NCI-H187 (cell line): Measurements from ENCODE around the gene COTL1.

Source experiments
- DNase-seq, 2 experiments: peaks; one replicate each; lab custom pipeline; 2025; lab: John Stamatoyannopoulos, UW

Gene COTL1, protein sequence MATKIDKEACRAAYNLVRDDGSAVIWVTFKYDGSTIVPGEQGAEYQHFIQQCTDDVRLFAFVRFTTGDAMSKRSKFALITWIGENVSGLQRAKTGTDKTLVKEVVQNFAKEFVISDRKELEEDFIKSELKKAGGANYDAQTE

DNA sequence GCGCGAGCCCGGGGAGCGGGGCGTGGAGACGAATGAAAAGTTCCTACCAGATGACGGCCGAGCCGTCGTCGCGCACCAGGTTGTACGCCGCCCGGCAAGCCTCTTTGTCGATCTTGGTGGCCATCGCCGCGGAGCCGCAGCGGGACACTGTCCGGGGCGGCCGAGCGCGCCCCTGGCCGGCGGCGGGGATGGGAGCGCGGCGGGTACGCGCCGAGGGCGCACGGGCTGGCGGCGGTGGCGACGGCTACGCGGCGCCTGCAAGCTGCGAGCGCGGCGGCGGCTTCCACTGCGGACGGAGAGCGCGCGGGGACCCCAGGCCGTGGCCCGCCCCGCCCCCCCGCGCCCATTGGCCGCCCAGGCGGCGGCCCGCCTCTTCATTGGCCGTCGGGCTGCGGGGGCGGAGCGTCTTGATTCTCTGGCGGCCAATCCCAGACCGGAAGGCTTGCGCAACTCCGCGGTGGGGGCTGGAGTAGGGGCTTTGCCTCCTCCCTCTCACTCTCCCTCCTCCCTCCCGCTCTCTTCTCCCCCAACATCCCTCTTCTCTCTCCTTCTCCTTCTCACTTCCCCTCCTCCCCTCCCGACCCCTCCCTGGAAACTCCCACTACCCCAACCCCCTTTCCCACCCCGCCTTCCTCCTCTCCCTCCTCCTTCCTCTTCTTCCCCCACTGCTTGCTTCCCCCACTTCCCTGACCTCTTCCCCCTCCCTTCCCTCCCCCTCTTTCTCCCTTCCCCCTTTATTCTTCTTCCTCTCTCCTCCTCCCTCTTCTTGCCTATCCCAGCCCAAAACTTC, at the start of gene COTL1:
Gene COTL1, minus strand, starts transcription at position 288 of the 790 bp plus-strand sequence. Its CDS starts 164 bp downstream, at position 124.
- peak; percentile 48 to 89 for DNase-seq

DNA sequence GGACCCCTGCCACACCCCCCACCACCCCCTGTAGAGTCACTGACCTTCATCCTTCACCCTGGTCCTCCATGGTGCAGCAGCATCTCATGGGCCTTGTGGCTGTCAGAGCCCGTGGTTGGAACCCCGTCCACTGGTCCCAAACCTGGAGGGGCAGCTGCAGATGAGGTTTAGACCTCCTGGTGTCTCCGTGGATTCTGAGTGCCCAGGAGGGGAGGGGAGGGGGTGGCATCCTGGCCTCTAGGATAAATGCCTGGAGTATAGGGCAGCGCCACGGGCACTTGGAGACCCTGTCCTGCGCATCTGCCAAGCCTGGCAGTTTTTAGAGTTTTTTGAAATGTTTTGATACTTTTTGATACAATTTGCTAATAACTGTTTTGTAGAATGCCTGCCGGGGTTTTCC, 48.0 kb upstream of the COTL1 start:
- DNase-seq: no peak

DNA sequence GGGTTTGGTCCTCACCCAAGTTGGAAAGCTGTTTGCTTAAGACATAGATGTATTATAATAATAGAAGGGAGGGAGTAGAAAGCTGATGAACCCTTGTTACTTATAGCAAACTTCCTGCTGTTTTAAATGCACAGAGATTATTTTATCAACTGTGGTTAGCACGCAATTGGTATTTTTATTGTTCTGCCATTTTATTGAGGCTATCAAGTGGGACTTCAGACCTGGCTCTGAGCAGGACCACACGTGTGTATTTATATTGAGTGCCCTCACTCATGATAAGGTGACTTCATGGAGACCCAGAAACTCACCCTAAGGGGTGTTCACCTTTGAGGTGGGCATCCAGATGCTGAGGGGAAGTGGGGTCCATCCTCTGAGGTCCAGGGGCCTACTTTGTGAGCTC, 47.5 kb upstream of the COTL1 start:
- no peak for DNase-seq

DNA sequence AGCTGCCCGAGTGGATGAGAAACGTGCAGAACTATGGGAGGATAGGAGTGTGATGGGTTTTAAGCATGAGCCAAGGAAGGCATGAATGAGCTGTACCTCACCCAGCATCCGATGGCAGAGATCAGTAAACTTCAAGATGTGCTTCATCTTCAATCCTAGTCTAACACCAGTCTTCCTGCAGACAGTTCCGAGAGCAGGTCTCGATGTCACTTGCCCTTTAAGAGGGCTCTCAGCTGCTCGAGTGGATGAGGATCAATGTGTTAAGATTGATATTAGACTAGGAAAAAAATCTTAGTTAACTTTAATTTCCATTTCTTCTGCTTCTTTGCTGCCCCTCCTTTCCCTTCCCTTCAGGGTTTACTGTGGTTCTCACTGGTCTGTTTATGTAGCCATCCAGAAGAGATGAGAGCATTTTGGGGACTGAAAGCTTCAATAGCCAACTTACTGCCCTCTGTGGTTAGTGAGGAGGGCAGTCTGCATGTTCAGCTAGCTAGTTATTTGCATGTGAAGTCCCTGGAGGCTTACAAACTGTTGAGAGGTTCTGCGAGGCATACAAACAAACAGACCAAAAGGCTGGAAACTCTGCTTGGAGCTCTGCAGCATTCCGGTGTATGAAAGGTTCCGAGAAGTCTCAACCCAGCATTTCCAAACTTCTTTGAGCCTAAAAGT, 45.7 kb upstream of the COTL1 start:
- DNase-seq: no peak

DNA sequence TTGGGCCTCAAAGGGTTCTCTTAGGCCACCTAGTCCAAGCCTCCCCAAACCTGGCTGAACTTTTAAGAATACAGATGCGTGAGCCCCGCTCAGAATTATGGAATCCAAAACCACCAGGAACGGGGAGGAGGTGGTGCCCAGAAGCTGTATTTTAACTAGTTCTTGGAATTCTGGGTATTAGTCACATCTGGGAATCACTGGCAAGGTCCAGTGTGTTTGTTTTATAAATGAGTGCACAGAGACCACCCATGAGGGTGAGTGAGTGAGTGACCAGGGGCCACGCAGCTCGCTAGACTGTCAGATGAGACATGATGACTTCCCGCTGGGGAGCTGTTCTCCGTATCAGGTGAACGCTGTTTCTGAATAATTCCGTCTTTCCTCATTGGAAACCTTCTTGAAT, 44.6 kb upstream of the COTL1 start:
- DNase-seq: no peak

DNA sequence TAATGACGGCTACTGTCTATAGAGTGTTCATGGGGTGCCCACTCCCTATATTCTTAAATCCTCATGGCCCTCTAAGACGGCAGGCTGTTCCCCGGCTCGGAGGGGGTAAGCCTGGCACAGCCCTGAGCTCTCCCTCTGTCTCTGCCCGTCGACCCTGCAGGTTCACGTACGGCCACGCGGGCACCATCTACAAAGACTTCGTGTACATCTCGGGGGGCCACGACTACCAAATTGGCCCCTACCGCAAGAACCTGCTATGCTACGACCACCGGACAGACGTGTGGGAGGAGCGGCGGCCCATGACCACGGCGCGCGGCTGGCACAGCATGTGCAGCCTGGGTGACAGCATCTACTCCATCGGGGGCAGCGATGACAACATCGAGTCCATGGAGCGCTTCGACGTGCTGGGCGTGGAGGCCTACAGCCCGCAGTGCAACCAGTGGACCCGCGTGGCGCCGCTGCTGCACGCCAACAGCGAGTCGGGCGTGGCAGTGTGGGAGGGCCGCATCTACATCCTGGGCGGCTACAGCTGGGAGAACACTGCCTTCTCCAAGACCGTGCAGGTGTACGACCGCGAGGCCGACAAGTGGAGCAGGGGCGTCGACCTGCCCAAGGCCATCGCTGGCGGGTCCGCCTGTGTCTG, 43.7 kb upstream of the COTL1 start:
- no peak for DNase-seq

DNA sequence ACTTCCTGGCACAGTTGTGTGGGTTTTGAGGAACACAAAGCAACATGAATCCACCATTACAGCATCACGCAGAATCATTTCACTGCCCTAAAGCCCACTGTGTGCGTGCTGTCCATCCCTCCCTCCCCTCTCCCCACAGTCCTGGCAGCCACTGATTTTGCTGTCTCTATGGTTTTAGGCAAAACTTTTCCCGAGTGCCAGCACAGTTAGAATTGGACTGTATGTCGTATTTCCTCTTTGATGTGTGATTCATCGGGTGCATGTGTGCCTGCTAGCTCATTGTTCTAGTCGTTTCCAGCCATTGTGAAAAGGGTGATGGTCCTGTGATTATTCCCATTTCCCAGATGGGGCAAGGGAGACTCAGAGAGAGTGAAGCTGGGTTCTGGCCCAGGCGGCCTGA, 43.1 kb upstream of the COTL1 start:
- DNase-seq: no peak

DNA sequence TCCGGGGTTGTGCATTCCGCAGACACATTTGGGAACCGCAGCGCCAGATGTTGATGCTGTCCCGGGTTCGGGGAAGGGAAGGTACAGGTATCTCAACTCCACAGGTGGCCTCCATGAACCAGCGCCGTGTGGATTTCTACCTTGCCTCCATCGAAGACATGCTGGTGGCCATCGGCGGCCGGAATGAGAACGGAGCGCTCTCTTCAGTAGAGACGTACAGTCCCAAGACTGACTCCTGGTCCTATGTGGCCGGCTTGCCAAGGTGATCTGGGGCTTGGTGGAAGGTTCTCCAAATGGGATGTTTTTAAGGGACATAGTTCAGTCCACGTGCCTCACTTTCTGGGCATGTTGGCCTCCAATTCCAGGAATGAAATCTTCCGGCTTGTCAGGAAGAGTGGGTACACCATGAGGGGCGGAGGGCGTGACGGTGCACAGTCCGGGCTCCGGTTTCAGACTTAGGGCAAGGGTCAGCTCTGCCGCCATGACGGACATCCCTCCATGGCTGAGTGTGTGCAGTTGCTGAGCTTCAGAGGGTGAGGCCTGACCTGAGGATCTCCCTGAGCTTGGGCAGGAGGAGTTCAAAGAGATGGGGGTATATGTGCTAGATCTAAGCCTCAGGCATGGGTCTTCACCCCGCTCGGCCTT, 41.9 kb upstream of the COTL1 start:
- DNase-seq: no peak

DNA sequence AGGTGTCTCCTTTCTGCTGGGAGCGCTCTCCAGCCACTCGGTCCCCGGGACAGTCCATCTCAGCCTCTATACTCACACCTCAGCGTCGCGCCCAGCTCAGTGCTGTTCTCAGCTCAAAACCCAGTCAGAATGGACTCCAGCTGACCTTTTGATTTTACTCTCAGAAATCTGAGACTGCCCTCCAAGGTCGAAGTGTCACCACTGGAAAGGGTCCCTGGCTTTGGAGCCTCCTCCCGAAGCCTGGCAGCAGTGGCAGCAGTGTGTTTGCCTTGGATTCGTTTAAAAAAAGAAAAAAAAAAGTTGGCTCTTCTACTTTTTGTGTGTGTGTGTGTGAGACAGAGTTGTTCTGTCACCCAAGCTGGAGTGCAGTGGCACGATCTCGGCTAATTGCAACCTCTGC, 40.8 kb upstream of the COTL1 start:
- no peak for DNase-seq

DNA sequence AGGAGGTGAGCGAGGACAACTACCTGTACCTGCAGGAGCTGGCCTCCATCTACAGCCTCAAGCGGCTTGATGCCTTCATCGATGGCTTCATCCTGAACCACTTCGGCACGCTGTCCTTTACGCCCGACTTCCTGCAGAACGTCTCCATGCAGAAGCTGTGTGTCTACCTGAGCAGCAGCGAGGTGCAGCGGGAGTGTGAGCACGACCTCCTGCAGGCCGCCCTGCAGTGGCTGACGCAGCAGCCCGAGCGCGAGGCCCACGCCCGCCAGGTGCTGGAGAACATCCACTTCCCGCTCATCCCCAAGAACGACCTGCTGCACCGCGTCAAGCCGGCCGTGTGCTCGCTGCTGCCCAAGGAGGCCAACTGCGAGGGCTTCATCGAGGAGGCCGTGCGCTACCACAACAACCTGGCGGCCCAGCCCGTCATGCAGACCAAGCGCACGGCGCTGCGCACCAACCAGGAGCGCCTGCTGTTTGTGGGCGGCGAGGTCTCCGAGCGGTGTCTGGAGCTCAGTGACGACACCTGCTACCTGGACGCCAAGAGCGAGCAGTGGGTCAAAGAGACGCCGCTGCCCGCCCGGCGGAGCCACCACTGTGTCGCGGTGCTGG, 39.5 kb upstream of the COTL1 start:
- no peak for DNase-seq

DNA sequence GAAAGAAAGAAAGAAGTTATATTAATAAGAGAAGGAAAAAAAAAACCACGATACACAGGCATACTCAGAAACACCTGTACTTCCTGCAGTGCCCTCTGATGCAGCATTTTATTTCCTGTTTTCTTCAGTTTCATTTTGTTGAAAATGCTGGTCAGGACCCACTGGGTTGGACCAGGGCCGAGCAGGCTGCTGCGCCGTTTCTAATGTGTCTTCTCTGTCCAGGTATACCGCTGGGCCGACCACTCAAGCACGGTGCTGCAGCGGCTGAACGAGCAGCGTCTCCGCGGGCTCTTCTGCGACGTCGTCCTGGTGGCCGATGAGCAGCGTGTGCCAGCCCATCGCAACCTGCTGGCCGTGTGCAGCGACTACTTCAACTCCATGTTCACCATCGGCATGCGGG, 38.8 kb upstream of the COTL1 start:
- no peak for DNase-seq

DNA sequence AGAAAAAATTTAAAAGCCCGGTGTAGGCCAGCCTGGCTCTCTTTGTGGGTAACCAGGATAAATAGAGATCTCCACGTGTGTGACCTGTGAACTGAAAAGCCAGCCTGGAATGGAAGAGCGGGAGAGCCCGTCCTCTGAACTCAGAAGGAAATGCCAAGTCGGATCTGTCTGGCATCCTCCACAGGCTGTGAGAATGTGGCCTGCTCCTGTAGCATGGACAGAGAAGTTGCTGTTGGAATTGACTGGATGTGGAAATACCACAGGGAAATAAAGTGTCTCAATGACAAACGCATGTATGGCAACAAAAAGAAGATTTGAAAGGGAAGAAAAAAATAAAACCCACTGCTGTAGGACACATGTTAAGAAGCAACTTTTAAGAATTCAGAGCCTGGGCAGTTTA, 37.1 kb upstream of the COTL1 start:
- DNase-seq: no peak

DNA sequence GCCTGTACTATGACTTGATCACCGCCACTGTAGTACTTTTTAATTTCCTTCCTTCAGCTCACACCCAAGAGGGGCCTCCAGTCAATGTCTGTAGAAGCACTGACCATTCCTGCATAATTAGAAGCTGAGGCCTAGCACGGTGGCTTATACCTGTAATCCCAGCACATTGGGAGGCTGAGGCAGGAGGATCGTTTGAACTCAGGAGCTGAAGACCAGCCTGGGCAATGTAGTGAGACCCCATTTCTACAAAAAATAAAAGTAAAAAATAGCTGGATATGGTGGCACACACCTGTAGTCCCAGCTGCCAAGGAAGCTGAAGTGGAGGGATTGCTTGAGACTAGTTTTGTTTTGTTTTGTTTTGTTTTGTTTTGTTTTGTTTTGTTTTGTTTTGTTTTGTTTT, 36.4 kb upstream of the COTL1 start:
- no peak for DNase-seq

DNA sequence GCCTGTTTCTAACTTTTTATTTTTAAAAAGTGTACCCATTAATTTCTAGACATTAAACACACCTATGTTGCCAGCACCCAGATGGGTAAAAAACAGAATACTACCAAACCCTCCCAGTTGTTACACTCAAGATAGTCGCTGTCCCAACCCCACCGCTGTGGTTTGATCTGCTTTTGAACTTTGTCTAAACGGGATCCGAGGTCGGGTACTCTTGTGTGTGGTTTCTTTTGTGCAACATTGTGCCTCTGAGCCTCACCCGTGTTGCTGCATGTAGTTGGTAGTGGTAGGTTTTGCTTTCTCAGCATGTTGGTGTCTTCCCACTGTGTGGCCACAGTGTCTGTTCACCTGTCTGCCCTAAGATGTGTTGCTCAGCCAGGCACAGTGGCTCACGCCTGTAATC, 34.7 kb upstream of the COTL1 start:
- DNase-seq: no peak

DNA sequence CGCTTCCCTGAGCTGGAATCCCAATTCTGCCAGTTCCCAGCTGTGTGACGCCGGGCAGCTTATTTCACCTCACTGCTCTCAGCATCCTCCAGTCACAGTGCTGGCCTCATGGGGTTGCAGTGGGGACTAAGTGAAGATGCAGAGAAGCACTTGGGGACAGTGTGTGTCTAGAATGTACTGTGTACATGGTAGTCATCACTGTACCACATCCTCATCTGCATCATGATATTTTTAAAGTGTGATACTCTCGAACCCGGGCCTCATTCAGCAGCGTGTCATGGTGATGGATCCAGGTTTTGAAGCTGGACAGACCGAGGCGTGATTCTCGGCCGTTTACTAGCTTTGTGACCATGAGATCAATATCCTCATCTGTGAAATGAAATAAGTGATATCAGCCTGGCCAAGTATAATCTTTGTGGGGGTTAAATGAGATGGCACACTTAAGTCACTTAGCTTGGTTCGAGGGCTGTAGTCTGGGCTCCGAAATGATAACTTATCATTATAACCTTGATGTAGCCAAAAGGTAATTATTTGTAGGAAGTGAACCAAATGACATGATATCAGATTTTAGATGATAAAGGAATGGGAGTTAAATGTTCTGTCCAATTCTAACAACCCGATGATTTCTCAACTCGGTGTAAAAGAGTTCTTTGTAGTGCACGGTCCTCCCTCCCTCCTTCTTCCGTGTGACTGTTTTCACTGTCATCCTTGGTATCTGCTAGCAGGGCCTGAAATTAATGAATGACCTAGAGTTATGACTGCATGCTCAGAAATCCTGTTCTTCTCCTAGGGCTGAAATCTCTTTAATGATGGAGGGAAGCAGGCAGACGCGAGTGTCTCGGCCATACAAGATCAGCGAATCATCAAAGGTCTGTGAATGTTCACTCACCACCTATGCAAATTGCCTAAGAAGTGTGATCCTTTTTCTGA, 32.4 kb upstream of the COTL1 start:
- DNase-seq: no peak

DNA sequence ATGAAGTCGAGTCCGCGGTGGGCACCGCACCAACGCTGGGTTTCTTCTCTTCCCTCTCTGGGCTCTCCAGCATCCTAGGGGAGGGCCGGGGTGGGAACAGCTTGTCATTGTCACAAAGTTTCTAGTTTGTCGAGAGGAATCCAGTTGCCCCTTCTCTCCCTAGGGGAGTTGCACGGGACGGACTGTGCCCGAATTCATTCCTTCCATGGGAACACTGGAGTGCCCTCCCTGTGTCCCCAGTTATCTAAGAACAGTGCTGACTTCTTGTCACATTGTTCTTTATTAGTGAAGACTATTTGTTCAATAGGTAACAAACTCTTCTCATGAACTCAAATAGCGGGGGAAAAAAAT, 31.6 kb upstream of the COTL1 start:
- no peak for DNase-seq

DNA sequence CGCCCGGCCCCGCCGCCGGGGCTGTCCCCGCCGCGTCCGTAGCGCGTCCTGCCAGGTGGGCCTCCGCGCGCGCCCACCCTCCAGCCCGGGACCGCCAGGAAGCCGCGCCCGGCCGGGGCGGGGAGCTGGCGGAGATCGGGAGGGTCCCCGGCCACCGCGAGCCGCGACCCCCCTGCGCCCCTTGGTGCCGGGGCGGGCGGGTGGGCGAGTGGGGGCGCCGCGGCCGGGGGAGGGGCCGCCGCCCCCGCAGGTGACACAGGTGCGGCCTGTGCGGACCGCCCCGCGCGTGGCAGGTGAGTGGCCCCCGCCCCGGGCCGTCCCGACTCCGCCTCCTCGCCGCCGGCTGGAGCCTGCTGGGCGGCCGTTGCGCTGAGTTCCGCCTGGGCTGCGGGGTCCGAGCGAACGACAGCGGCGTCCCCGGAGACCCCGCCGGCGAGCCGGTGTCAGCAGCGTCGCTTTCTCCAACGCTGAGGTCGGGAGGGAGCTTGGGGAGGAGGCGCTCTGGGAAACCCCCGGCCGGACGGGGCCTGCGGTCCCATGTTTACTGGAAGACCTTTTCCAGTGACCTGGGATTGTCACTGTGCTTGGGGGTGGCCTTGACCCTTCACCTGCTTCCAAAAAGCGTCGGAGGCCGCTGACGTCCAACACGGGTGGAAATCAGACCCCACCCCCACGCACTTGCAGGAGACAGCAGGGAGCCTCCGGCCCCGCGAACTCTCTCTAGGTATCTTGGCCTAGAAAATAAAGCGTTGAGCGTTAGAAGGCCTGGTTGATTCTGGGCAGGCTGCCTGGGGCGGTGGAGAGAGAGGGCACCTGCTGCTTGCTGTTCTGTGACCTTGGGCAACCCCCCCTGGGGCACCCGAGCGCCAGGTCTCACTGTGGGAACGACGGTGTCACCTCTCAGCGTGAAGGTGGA, 31.0 kb upstream of the COTL1 start:
- no peak for DNase-seq

DNA sequence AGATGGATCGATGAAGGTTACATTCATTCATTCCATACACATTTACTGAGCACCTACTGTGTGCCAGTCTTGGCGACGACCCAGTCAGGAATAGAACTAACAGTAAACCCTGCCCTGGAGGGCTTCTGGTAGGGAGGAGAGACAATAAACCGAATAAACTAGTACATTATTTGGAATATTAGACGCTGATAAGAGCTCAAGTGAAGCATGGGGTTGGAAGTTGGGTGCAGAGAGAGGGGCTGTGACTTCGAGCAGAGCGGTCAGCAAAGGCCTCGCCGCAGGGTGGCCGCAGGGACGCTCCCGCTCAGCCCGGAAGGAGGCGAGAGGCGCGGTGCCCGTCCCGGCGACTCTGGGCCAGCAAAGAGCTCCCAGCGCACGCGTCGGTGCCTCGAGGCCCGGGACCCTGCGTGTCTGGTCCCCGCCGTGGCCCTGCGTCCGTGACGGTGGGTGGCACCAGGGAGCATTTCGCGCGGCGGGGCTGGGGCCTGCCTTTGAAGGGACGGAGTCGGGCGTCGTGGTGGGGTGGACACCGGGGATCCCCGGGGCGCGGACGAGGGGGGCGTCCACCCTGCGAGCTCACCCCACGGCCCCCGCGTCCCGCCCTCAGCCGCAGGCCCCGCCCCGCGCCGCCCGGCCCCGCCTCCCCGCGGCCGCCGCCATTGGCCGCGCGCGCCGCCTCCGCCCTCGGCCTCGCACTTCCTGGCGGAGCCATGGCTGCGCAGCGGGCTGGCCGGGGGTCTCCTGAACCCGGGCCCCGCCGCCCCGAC, 30.1 kb upstream of the COTL1 start, which contains the start of gene KLHL36:
Gene KLHL36, plus strand, starts transcription at position 684 of the 767 bp plus-strand sequence. CDS start 2,357 bp downstream, outside the sequence.
- no peak for DNase-seq

DNA sequence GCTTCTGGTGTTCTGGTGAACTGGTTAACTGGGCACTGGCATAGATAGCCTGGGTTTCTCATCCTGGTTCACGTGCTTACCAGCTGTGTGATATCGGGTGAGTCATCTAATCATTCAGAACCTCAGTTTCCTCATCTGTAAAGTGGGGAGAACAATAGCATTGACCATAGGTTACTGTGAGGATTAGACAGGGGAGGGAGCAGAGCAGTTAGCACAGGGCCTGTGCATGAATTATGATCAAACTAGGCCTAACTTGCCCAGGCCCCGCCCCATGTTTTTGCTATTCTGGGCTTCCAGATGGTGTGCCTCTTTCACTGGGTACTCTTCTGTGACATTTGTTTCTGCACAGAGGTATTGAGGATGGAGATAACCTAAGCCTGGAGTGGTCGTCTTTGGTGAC, 25.8 kb upstream of the COTL1 start:
- no peak for DNase-seq
